HG03103 (cell line): ENCODE results near the gene GUCD1.
"Not testable (repeated sequence)": the region's sequence is repeated elsewhere in the genome, so short reads cannot be mapped to it uniquely, and the experiment has no call there.

Experiments used
- ATAC-seq: cut with Tn5 transposase; IDR thresholded peaks from one replicate; pipeline ENCODE4 v1.9.1; 2021; ENCODE audit warnings: low read depth; ENCODE audit not compliant: unreplicated experiment

GUCD1 gene

GRCh38 chr22:24554313-24555164 lies at the start of gene GUCD1:
Gene GUCD1, minus strand, starts transcription at chr22:24555138. Its CDS starts 147 bp downstream, at chr22:24554991.
- peak; percentile 12 for ATAC-seq

GRCh38 chr22:24603770-24604629 lies 49.1 kb upstream of the GUCD1 start:
- not testable (repeated sequence) for ATAC-seq

- not testable (repeated sequence) for ATAC-seq
Measured at GRCh38 chr22:24602847-24603769, 48.2 kb upstream of the GUCD1 start, which contains the start of gene GGT1. Gene GGT1, plus strand, starts transcription at chr22:24603193. Its CDS starts 7,889 bp downstream, at chr22:24611082.

- ATAC-seq: not testable (repeated sequence)
Measured at GRCh38 chr22:24602105-24602749, 47.3 kb upstream of the GUCD1 start.

- no peak for ATAC-seq
Measured at GRCh38 chr22:24601217-24602104, 46.5 kb upstream of the GUCD1 start.

GRCh38 chr22:24599958-24600715 lies 45.2 kb upstream of the GUCD1 start:
- ATAC-seq: not testable (repeated sequence)

- no peak for ATAC-seq
Measured at GRCh38 chr22:24599514-24599913, 44.6 kb upstream of the GUCD1 start.

- not testable (repeated sequence) for ATAC-seq
Measured at GRCh38 chr22:24597076-24597475, 42.1 kb upstream of the GUCD1 start.

- ATAC-seq: no peak
Measured at GRCh38 chr22:24595863-24596262, 40.9 kb upstream of the GUCD1 start.

- ATAC-seq: no peak
Measured at GRCh38 chr22:24595228-24595627, 40.3 kb upstream of the GUCD1 start.

- no peak for ATAC-seq
Measured at GRCh38 chr22:24594569-24595120, 39.7 kb upstream of the GUCD1 start.

- no peak for ATAC-seq
Measured at GRCh38 chr22:24593836-24594568, 39.1 kb upstream of the GUCD1 start.

GRCh38 chr22:24593559-24593835 lies 38.6 kb upstream of the GUCD1 start:
- not testable (repeated sequence) for ATAC-seq

GRCh38 chr22:24592851-24593558 lies 38.1 kb upstream of the GUCD1 start, which contains the start of gene LRRC75B:
Gene LRRC75B, minus strand, starts transcription at chr22:24593073. Its CDS starts 34 bp downstream, at chr22:24593039.
- ATAC-seq: peak; percentile 55

- ATAC-seq: no peak
Measured at GRCh38 chr22:24592058-24592850, 37.3 kb upstream of the GUCD1 start.
